Measurements from ENCODE around the gene CENPL. TPM values are rescaled to one million over a fixed set of nuclear protein-coding genes. Genes with fewer than 3 reads are reported as not detected.
A peak's percentile ranks its signal among the peaks of the same experiment; 100 is the strongest.

Gene CENPL
- total RNA-seq, 2 experiments from 2014 or later = 25.4 to 36.1 TPM

DNA sequence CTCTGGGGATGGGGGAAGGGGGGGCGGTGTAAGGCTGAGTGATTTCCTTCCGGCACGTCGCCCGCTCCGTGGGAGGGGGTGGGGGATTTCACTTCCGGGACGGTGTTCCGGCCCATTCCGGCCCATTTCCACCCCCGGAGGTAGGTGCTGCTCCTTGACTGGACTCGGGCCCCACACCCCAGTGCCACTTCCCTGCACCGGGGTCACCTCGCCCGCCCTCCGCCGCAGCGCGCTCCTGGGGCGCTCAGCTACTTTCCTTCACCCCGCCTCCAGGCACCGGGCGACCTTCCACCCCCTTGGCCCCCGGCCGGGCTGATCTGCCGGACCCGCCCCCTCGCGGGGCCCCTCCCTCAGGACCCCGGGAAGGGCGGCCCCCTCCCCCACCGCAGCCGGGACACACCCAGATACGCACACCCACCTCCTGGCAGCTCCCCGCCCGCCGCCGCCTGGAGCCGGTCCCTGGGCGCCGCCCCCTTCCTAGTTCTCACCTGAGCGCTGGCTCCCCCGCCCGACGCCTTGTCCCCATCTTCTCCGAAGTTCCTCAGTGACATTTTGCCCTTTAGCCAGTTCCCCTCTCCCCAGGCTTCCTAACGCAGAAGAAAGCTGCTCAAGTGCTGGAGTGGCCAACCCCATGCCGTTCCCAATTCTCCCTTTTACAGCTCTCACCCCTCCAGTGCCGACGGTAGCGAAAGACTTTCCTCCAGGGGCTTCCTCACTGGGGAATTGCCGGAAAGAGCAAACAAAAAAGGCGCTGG, 43.8 kb upstream of the CENPL start, which contains the start of gene ZBTB37:
Gene ZBTB37 (plus strand): TSS at position 115 of the 755 bp plus-strand sequence. CDS start 1,846 bp downstream, outside the sequence.
- H3K36me3 ChIP-seq (ENCODE audit: insufficient read depth, low read length) = peaks cover 67% of the 10 kb centered on the region
- DNase-seq (ENCODE audit: low spot score) = peak; percentile 93
- peak within 1 kb of the TSS; percentile 96 for H3K4me2 ChIP-seq (ENCODE audit: low read length)
- peak within 1 kb of the TSS; percentile 91 for H3K27ac ChIP-seq (ENCODE audit: low read depth, low read length, poor library complexity, severe bottlenecking)
- H3K9me2 ChIP-seq (ENCODE audit: insufficient read depth, low read length) = no peaks in the 10 kb centered on the region
- peaks cover 35% of the 10 kb centered on the region for H4K20me1 ChIP-seq (ENCODE audit: insufficient read depth, low read length)
- H3K4me3 ChIP-seq (ENCODE audit: low read depth, low read length, poor library complexity, severe bottlenecking) = peak within 1 kb of the TSS; percentile 98
- H3K4me1 ChIP-seq (ENCODE audit: insufficient read depth, low read length, poor library complexity, severe bottlenecking) = peaks cover 55% of the 10 kb centered on the region
- ChIA-PET CTCF (ENCODE audit: unreplicated experiment) (interaction anchor here (0.8 kb wide), 1 partner anchor 17 kb away, joined by 3 read pairs; no protein-coding TSS in a partner anchor), POLR2A (interaction anchor here (0.5 to 2.8 kb wide), 24 partner anchors 8 to 1154 kb away, joined by 3 to 11 read pairs (median 4); partner anchors contain the start of genes CENPL, DARS2, KLHL20 and RC3H1)
- peak within 1 kb of the TSS; percentile 62 for H2AFZ ChIP-seq (ENCODE audit: low read length)
- no peaks in the 10 kb centered on the region for H3K9me3 ChIP-seq (ENCODE audit: low read length)
- intact Hi-C loops (cut with micrococcal nuclease; ENCODE audit: unreplicated experiment) = loop anchor here (1.0 to 5.0 kb wide), 8 partner anchors 44 to 1336 kb away; partner anchors contain the start of genes CENPL, DARS2, PRDX6 and RABGAP1L
- TF ChIP-seq EZH2phosphoT487 (IDR thresholded peaks at IDR 0.05; ENCODE audit: borderline replicate concordance, low read depth, low read length) = no peak
- TF ChIP-seq, protein P1, sequence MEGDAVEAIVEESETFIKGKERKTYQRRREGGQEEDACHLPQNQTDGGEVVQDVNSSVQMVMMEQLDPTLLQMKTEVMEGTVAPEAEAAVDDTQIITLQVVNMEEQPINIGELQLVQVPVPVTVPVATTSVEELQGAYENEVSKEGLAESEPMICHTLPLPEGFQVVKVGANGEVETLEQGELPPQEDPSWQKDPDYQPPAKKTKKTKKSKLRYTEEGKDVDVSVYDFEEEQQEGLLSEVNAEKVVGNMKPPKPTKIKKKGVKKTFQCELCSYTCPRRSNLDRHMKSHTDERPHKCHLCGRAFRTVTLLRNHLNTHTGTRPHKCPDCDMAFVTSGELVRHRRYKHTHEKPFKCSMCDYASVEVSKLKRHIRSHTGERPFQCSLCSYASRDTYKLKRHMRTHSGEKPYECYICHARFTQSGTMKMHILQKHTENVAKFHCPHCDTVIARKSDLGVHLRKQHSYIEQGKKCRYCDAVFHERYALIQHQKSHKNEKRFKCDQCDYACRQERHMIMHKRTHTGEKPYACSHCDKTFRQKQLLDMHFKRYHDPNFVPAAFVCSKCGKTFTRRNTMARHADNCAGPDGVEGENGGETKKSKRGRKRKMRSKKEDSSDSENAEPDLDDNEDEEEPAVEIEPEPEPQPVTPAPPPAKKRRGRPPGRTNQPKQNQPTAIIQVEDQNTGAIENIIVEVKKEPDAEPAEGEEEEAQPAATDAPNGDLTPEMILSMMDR (conservative IDR thresholded peaks at IDR 0.05; ENCODE audit: low read length) = peak; percentile 29; the same call in 1 of the 2 replicates
- no TSS peak for BruUV-seq (replicated peaks)
- H3K79me2 ChIP-seq (ENCODE audit: insufficient read depth, low read depth, low read length) = peaks cover 74% of the 10 kb centered on the region

DNA sequence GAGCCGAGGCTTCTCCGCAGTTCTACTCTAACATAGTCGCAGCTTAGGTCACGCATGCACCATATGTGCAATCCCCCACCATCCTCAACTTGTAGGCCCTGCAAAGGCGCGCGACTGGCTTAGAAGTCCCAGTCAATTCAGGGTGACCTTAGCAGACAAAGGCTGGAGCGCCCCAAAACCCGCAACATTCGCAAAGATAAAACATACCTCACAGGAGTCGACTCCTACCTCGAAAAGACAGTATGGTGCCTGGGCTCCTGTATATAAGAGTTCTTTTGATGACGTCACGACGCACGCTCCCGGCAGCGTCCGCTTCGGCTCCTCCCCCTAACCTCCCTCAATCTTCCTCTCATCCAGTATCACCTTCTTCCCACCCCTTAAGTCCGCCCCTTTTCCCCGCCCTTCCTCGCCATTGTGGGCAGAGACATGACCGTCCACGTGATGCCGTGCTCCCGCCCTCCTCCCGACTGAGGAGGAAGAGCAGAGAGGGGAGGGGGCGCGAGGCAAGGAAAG, 43.1 kb upstream of the CENPL start, which contains the start of gene GAS5:
Gene GAS5 (minus strand): TSS at position 237 of the 513 bp plus-strand sequence.
- H4K20me1 ChIP-seq (ENCODE audit: insufficient read depth, low read length) = peaks cover 41% of the 10 kb centered on the region
- no peaks in the 10 kb centered on the region for H3K9me2 ChIP-seq (ENCODE audit: insufficient read depth, low read length)
- H3K36me3 ChIP-seq (ENCODE audit: insufficient read depth, low read length) = peaks cover 67% of the 10 kb centered on the region
- peak within 1 kb of the TSS; percentile 96 for H3K4me2 ChIP-seq (ENCODE audit: low read length)
- TF ChIP-seq EZH2phosphoT487 (IDR thresholded peaks at IDR 0.05; ENCODE audit: borderline replicate concordance, low read depth, low read length) = no peak
- TF ChIP-seq, protein P1 (conservative IDR thresholded peaks at IDR 0.05; ENCODE audit: low read length) = no peak
- intact Hi-C loops (cut with micrococcal nuclease; ENCODE audit: unreplicated experiment) = loop anchor here (1.0 to 5.0 kb wide), 8 partner anchors 44 to 1336 kb away; partner anchors contain the start of genes CENPL, DARS2, PRDX6 and RABGAP1L
- H3K9me3 ChIP-seq (ENCODE audit: low read length) = no peaks in the 10 kb centered on the region
- BruUV-seq (replicated peaks) = no TSS peak
- peaks cover 61% of the 10 kb centered on the region for H3K4me1 ChIP-seq (ENCODE audit: insufficient read depth, low read length, poor library complexity, severe bottlenecking)
- peak; percentile 99 for DNase-seq (ENCODE audit: low spot score)
- H3K27ac ChIP-seq (ENCODE audit: low read depth, low read length, poor library complexity, severe bottlenecking) = peak within 1 kb of the TSS; percentile 91
- peaks cover 75% of the 10 kb centered on the region for H3K79me2 ChIP-seq (ENCODE audit: insufficient read depth, low read depth, low read length)
- peak within 1 kb of the TSS; percentile 62 for H2AFZ ChIP-seq (ENCODE audit: low read length)
- ChIA-PET CTCF (ENCODE audit: unreplicated experiment) (interaction anchor here (0.8 kb wide), 1 partner anchor 16 kb away, joined by 3 read pairs; no protein-coding TSS in a partner anchor), POLR2A (interaction anchor here (0.5 to 2.8 kb wide), 19 partner anchors 8 to 1155 kb away, joined by 3 to 11 read pairs (median 4); partner anchors contain the start of genes CENPL, DARS2 and RC3H1)
- H3K4me3 ChIP-seq (ENCODE audit: low read depth, low read length, poor library complexity, severe bottlenecking) = peak within 1 kb of the TSS; percentile 98
